ENCODE results near the gene HUWE1.

- TF ChIP-seq CTCF (conservative IDR thresholded peaks at IDR 0.05) (no peak), ZFX (IDR thresholded peaks at IDR 0.05) (no peak)
Observed at GRCh38 chrX:53637479-53637878, 49.0 kb downstream of the HUWE1 start.
